HG03066 (cell line): ENCODE measurements around the gene ZNF783.
"Not testable (repeated sequence)": the region's sequence is repeated elsewhere in the genome, so short reads cannot be mapped to it uniquely, and the experiment has no call there.

Experiments used
- ATAC-seq: cut with Tn5 transposase; IDR thresholded peaks from one replicate; pipeline ENCODE4 v1.9.1; 2021; ENCODE audit warnings: low read depth; ENCODE audit not compliant: unreplicated experiment

The ZNF783 gene

GRCh38 chr7:149295481-149295850 is 33.5 kb downstream of the ZNF783 start:
- no peak for ATAC-seq

- no peak for ATAC-seq
Observed at GRCh38 chr7:149296368-149296767, 34.4 kb downstream of the ZNF783 start.

GRCh38 chr7:149297034-149297755 is 35.2 kb downstream of the ZNF783 start:
- ATAC-seq: no peak

- ATAC-seq: no peak
Observed at GRCh38 chr7:149300620-149301285, 38.8 kb downstream of the ZNF783 start.

GRCh38 chr7:149302222-149302621 is 40.2 kb downstream of the ZNF783 start:
- ATAC-seq: no peak

GRCh38 chr7:149302865-149303264 is 40.9 kb downstream of the ZNF783 start:
- no peak for ATAC-seq

GRCh38 chr7:149304006-149304405 is 42.0 kb downstream of the ZNF783 start:
- ATAC-seq: no peak

- no peak for ATAC-seq
Observed at GRCh38 chr7:149306854-149307253, 44.9 kb downstream of the ZNF783 start.

GRCh38 chr7:149307775-149308501 is 45.9 kb downstream of the ZNF783 start:
- ATAC-seq: no peak

- no peak for ATAC-seq
Observed at GRCh38 chr7:149310113-149310836, 48.3 kb downstream of the ZNF783 start.

GRCh38 chr7:149310990-149311573 is 49.1 kb downstream of the ZNF783 start:
- ATAC-seq: no peak

GRCh38 chr7:149313981-149314380 is 52.0 kb downstream of the ZNF783 start:
- no peak for ATAC-seq

- ATAC-seq: no peak
Observed at GRCh38 chr7:149316606-149317005, 54.6 kb downstream of the ZNF783 start.

GRCh38 chr7:149317496-149317895 is 55.5 kb downstream of the ZNF783 start:
- no peak for ATAC-seq

- ATAC-seq: no peak
Observed at GRCh38 chr7:149317986-149318672, 56.1 kb downstream of the ZNF783 start.

- no peak for ATAC-seq
Observed at GRCh38 chr7:149319376-149319775, 57.4 kb downstream of the ZNF783 start.

GRCh38 chr7:149320313-149321124 is 58.5 kb downstream of the ZNF783 start:
- no peak for ATAC-seq

GRCh38 chr7:149321125-149321905 is 59.3 kb downstream of the ZNF783 start:
- ATAC-seq: not testable (repeated sequence)
